Fibroblast of skin of right quadriceps (primary cell): ENCODE measurements around the gene LRP1B.

Source experiments
- DNase-seq: peaks from one replicate; pipeline ENCODE4 v3.0.0-alpha.2; 2013

Gene LRP1B

GRCh38 chr2:141639809-141640208 lies 491.0 kb downstream of the LRP1B start:
- DNase-seq: no peak

DNA sequence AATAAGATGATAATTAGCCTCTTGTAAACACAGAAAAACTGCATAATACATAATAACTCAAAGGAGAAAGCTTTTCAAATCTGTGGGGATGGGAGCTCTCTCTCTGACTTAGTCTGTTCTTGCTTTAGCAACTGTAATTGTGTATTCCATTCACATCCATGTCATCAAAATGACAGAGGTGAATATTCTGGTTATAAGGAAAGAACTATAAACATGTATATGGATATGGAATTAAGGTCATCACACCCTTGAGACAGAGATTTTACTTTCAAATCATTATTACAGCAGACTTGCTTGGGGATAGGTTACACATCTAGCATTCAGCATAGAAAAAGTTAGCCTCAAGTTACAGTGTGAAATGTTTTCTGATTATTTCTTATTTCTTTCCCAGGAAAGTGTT lies 497.7 kb downstream of the LRP1B start:
- DNase-seq: no peak

GRCh38 chr2:141630407-141630930 lies 500.3 kb downstream of the LRP1B start:
- DNase-seq: no peak

DNA sequence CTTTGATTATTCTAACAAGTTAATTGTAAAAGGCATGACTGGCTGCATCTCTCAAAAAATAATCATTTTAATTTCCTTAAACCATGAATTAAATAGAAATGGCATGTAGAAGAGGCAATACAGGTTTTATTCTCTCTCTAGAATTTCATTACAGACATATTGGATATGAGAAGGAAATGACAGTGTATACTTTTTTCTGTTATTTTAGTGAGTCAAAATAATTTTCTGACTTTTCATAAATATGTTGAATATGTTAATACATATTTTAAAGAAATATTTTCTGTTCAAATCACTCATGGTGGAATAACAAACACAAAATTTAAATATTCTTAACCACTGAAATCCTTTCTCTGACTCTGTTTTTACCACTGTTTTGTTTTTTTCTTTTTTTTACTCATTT lies 510.4 kb downstream of the LRP1B start:
- no peak for DNase-seq

GRCh38 chr2:141618457-141618856 lies 512.4 kb downstream of the LRP1B start:
- DNase-seq: no peak

- DNase-seq: peak; percentile 27
Observed at GRCh38 chr2:141611981-141612380, 518.8 kb downstream of the LRP1B start.

DNA sequence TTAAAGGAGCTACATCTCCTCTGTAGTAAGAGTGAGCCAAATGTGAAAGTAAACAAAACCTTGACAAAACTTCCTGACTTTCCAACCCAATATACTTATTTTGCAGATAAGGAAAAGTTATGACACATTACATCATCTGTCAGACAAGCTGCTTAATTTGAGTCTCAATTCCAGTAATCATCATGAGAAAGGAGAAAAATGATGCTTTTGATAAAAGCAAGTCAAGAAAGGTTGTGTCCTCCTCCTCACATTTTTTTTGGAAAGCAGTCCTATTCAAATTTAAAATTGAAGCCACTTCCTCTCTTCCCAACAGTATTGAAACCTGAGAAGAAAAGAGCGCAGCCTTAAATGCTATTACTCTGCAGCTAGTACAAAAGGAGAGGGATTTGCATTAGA lies 519.6 kb downstream of the LRP1B start:
- DNase-seq: no peak

DNA sequence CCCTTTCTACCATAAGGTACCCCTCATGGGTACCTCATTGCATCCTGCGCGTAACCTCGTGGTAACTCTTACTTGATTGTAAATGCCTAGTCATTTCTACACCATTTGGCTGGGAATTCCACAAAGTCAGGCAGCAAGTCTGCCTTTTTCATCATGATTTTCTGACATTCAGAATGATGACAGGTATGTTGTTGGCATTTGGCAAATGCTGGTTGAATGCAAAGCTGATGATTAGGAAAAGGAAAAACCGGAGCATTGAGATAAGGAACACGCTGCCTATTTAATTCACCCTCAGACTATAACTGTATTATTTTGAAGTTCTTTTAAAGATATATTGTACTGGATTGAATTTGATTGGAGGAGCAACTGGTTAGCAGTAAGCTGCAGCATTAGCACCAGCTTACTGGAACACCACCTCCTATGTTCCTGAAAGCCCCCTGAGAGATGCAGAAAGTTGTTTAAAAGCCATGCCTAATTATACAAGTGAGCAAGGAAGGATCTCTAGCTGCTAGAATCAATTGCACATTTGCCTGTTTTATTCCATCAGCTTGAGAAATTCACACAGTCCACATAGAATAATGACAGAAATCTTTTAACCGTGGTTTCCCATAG lies 520.1 kb downstream of the LRP1B start:
- DNase-seq: no peak

GRCh38 chr2:141605163-141605562 lies 525.7 kb downstream of the LRP1B start:
- DNase-seq: no peak

- no peak for DNase-seq
Observed at GRCh38 chr2:141601511-141602152, 529.2 kb downstream of the LRP1B start.

DNA sequence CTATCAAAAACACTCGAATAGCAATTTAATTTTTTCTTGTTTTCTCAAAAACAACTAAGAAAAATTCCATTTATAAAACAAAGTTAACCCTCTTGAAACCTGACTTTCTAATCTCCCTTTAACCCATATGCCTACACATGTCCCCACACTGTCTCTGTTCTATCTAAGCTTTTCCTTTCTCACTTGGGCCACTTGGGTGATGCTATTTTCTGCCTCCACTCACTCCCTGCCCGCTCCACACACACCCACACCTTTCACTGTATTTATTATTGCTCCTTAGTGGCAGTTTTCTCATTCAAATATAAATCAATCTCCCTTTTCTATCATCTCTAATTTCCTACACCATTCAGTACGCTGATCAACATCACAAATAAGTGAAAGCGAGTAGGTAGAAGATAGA lies 531.1 kb downstream of the LRP1B start:
- no peak for DNase-seq

DNA sequence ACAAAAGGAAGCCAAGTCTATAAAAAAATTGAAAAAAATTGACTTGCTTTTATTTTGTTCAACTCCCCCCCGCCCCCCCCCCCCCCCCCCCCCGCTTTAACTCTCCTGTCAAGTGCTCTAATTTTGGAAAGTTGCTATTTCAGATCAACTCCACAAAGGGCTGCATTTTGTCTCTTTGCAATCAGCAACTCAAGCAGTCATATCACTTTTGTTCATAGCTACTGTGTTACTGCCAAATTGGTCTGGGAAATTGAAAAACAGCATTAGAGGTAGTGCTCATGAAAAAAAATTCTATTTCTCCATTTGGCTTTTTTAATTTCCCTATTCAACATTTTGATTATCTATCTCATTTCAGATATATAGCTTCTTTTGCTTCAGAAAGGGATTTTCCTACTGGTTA lies 531.8 kb downstream of the LRP1B start:
- no peak for DNase-seq

GRCh38 chr2:141595316-141595920 lies 535.4 kb downstream of the LRP1B start:
- DNase-seq: no peak

DNA sequence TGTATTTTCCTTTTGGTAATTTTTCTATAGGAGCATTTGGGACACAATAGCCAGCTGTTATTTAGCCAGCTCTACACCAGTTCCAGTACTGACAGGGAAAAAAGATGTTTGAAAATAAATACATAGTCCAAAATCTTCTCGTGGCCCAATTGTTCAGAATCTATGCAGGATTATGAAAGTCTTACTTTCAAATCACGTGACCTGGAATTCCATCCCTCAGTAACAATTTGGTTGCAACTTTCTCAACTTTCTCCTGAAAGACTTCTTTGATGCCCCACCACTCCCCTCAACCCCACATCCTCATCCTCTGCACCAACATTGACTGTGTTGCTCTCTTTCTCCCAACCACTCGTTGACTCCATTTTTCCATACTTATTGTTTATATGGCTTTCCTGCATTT lies 539.0 kb downstream of the LRP1B start:
- no peak for DNase-seq

- DNase-seq: no peak
Observed at GRCh38 chr2:141590620-141591019, 540.2 kb downstream of the LRP1B start.

GRCh38 chr2:141589314-141589713 lies 541.5 kb downstream of the LRP1B start:
- DNase-seq: no peak

- no peak for DNase-seq
Observed at GRCh38 chr2:141586985-141587384, 543.8 kb downstream of the LRP1B start.

DNA sequence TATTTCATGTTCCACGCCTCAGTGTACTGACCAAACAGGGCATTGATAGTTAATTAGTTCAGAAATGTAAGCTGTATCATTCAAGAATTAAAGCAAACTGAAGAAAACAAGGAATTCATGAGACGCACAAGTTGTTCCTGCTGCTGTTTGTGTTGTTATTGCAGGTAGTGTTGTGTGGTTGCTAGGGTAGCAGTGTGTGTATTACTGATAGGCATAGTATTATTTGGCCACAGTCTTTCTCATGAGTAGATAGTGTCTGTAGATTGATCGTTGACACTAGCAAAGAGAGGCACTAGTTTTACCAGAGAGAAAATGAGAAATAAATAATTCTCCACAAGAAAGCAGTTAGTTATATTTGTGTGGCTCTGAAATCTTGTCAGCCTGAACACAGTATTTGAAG lies 548.6 kb downstream of the LRP1B start:
- DNase-seq: no peak

GRCh38 chr2:141579071-141579470 lies 551.7 kb downstream of the LRP1B start:
- no peak for DNase-seq

GRCh38 chr2:141570474-141571131 lies 560.2 kb downstream of the LRP1B start:
- DNase-seq: no peak

DNA sequence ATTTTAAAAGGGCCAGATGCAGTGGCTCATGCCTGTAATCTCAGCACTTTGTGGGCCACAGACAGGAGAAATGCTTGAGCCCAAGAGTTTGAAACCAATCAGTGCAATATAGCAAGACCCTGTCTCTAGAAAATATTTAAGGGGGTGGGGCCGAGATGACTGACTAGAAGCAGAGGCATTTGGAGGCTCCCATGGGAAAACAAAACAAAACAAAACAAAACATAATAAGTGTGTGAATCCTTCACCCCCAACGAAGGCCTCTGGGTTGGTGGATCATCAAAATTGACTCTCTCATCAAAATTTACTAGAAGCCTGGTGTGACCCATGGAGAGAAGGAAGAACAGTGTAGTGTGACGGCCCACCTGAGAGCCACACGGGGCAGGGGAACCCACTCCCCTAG lies 560.9 kb downstream of the LRP1B start:
- peak; percentile 6 for DNase-seq

- no peak for DNase-seq
Observed at GRCh38 chr2:141565597-141565996, 565.2 kb downstream of the LRP1B start.

- DNase-seq: no peak
Observed at GRCh38 chr2:141560723-141561122, 570.1 kb downstream of the LRP1B start.
